Lung microvascular endothelial cell (primary cell): Measurements from ENCODE around the gene CALHM6. TPM values are rescaled to one million over a fixed set of nuclear protein-coding genes. Genes with fewer than 3 reads are reported as not detected.
"Not testable (repeated sequence)": the region's sequence is repeated elsewhere in the genome, so short reads cannot be mapped to it uniquely, and the experiment has no call there.

ENCODE experiments used
- DNase-seq, 2 donors: peaks; one replicate each; pipeline versions ENCODE4 v3.0.0 to v3.0.0-alpha.2; 2010; ENCODE audit warnings: low read depth in 2 of 2
- total RNA-seq: library from RNA; depleted of rRNA; stranded (reverse); fragments of >200 nt; gene quantifications from 2 replicates; pipeline ENCODE4 v1.2.1, GENCODE V29; 2014

Gene CALHM6
- total RNA-seq, 1 donor from 2014 or later = 2.6 TPM

GRCh38 chr6:116476002-116476678 is 15.0 kb downstream of the CALHM6 start:
- peak in 1 of 2 donors; percentile 10 for DNase-seq

- DNase-seq = no peak
These were observed 21.6 kb downstream of the CALHM6 start for GRCh38 chr6:116482780-116483179.

- no peak for DNase-seq
These were observed 22.4 kb downstream of the CALHM6 start for GRCh38 chr6:116483616-116484015.

- no peak for DNase-seq
These were observed 24.5 kb downstream of the CALHM6 start for GRCh38 chr6:116485559-116486184.

- no peak for DNase-seq
These were observed 30.6 kb downstream of the CALHM6 start for GRCh38 chr6:116491610-116492330.

- no peak for DNase-seq
These were observed 31.3 kb downstream of the CALHM6 start for GRCh38 chr6:116492331-116493067.

- DNase-seq = not testable (repeated sequence)
These were observed 34.0 kb downstream of the CALHM6 start for GRCh38 chr6:116495161-116495560.

GRCh38 chr6:116497113-116497676 is 36.0 kb downstream of the CALHM6 start:
- DNase-seq = no peak

GRCh38 chr6:116500969-116501433 is 39.8 kb downstream of the CALHM6 start:
- peak in 1 of 2 donors; percentile 8 for DNase-seq

GRCh38 chr6:116507324-116507723 is 46.1 kb downstream of the CALHM6 start:
- no peak for DNase-seq

- no peak for DNase-seq
These were observed 47.4 kb downstream of the CALHM6 start for GRCh38 chr6:116508527-116508926.

GRCh38 chr6:116511424-116512110 is 50.4 kb downstream of the CALHM6 start, which contains the start of gene CALHM5:
Gene CALHM5, plus strand, starts transcription at chr6:116511639. Its CDS starts 58 bp downstream, at chr6:116511697.
- DNase-seq = peak; percentile 33 to 91

GRCh38 chr6:116512111-116512559 is 51.0 kb downstream of the CALHM6 start:
- peak; percentile 29 to 49 for DNase-seq

- DNase-seq = no peak
These were observed 51.6 kb downstream of the CALHM6 start for GRCh38 chr6:116512734-116513133.

Other genes with a start within 250 kb of the CALHM6 start
- gene TSPYL4, start 207.3 kb upstream of the CALHM6 start, total RNA-seq = 5.9 and 6.7 TPM in 2 replicates
- 51.9 and 61.9 TPM in 2 replicates for gene TSPYL1, start 181.4 kb upstream of the CALHM6 start, total RNA-seq
- 5.6 and 8.7 TPM in 2 replicates for gene DSE, start 90.4 kb upstream of the CALHM6 start, total RNA-seq
- 0.40 and 1.5 TPM in 2 replicates for gene CALHM5, start 50.3 kb downstream of the CALHM6 start, total RNA-seq
- under 0.01 TPM in 1 of 2 replicates, not detected in the other for gene TRAPPC3L, start 84.3 kb downstream of the CALHM6 start, total RNA-seq
- gene CALHM4, start 92.4 kb downstream of the CALHM6 start, total RNA-seq = 0.22 TPM in 1 of 2 replicates, not detected in the other
- gene RWDD1, start 110.1 kb downstream of the CALHM6 start, total RNA-seq = 17.0 and 19.2 TPM in 2 replicates
- gene RSPH4A, start 155.1 kb downstream of the CALHM6 start, total RNA-seq = 0.60 and 0.65 TPM in 2 replicates
- gene ZUP1, start 207.4 kb downstream of the CALHM6 start, total RNA-seq = 17.2 and 34.7 TPM in 2 replicates
- gene KPNA5, start 219.8 kb downstream of the CALHM6 start, total RNA-seq = 5.2 and 14.5 TPM in 2 replicates